Keratinocyte (primary cell): ENCODE data around the gene OSBPL10. TPM values are rescaled to one million over a fixed set of nuclear protein-coding genes. Genes with fewer than 3 reads are reported as not detected.

Experiments used
- DNase-seq: peaks from one replicate; pipeline ENCODE4 v3.0.0-alpha.2; 2011; ENCODE audit warnings: low read depth, missing footprints, low spot score
- FAIRE-seq: peaks from 2 replicates; lab custom pipeline; 2011; peaks lifted over from hg19 to GRCh38; lab: Jason Lieb, UNC
- H2AFZ ChIP-seq: 2 replicates; pipeline ENCODE4 v1.6.0; 2012; ENCODE audit warnings: low read length, control low read depth, inconsistent platforms; ENCODE audit not compliant: control insufficient read depth
- H3K27ac ChIP-seq: 2 replicates; pipeline ENCODE4 v1.5.1; 2011; ENCODE audit warnings: low read length; ENCODE audit not compliant: control insufficient read depth, insufficient read depth
- H3K27me3 ChIP-seq: 3 replicates; pipeline ENCODE4 v1.6.0; 2011; ENCODE audit warnings: low read length; ENCODE audit not compliant: control insufficient read depth, insufficient read depth; ENCODE audit errors: extremely low read depth
- H3K36me3 ChIP-seq, 2 experiments: 2 replicates in 1 of 2; 3 replicates in 1 of 2; pipeline ENCODE4 v1.5.1; 2011; ENCODE audit warnings: low read length in 2 of 2, mild to moderate bottlenecking in 1 of 2; ENCODE audit not compliant: control insufficient read depth in 2 of 2, insufficient read depth in 2 of 2; ENCODE audit errors: extremely low read depth in 1 of 2
- H3K4me1 ChIP-seq: 3 replicates; pipeline ENCODE4 v1.5.1; 2011; ENCODE audit warnings: low read length; ENCODE audit not compliant: control insufficient read depth, insufficient read depth; ENCODE audit errors: extremely low read depth
- H3K4me2 ChIP-seq: 3 replicates; pipeline ENCODE4 v1.6.0; 2011; ENCODE audit warnings: low read depth, low read length; ENCODE audit not compliant: control insufficient read depth, insufficient read depth; ENCODE audit errors: extremely low read depth
- H3K4me3 ChIP-seq, 3 experiments: fragments of 200-600 bp in 1 of 3; sonication (generic) in 1 of 3; 2 replicates in 2 of 3; 3 replicates in 1 of 3; pipeline ENCODE4 v1.5.1; 2011 to 2016; ENCODE audit warnings: low read length in 3 of 3, mild to moderate bottlenecking in 3 of 3, control low read depth in 2 of 3, inconsistent platforms in 1 of 3, low read depth in 1 of 3, mixed read lengths in 1 of 3, mixed run types in 1 of 3, moderate library complexity in 1 of 3; ENCODE audit not compliant: control insufficient read depth in 2 of 3, insufficient read depth in 2 of 3; ENCODE audit errors: extremely low read depth in 1 of 3
- H3K79me2 ChIP-seq: 2 replicates; pipeline ENCODE4 v1.6.0; 2012; ENCODE audit warnings: low read length; ENCODE audit not compliant: control insufficient read depth, insufficient read depth
- H3K9ac ChIP-seq: 3 replicates; pipeline ENCODE4 v1.6.0; 2011; ENCODE audit warnings: low read length; ENCODE audit not compliant: control insufficient read depth, insufficient read depth; ENCODE audit errors: extremely low read depth
- H3K9me1 ChIP-seq: 3 replicates; pipeline ENCODE4 v1.6.0; 2011; ENCODE audit warnings: low read length; ENCODE audit not compliant: control insufficient read depth, insufficient read depth; ENCODE audit errors: extremely low read depth
- H3K9me3 ChIP-seq: 2 replicates; pipeline ENCODE4 v1.5.1; 2012; ENCODE audit warnings: low read depth, low read length; ENCODE audit not compliant: control insufficient read depth
- H4K20me1 ChIP-seq: 3 replicates; pipeline ENCODE4 v1.6.0; 2011; ENCODE audit warnings: low read length; ENCODE audit not compliant: control insufficient read depth, insufficient read depth; ENCODE audit errors: extremely low read depth
- CTCF ChIP-seq, 3 experiments: IDR thresholded peaks in 1 of 3; conservative IDR thresholded peaks in 1 of 3; optimal IDR thresholded peaks in 1 of 3; 2 replicates in 2 of 3; 3 replicates in 1 of 3; pipeline versions ENCODE3 to v1.5.1; 2011; ENCODE audit warnings: low read length in 3 of 3, mild to moderate bottlenecking in 3 of 3, moderate library complexity in 2 of 3, control low read depth in 1 of 3, inconsistent platforms in 1 of 3; ENCODE audit not compliant: insufficient read depth in 2 of 3; ENCODE audit errors: extremely low read depth in 1 of 3
- EZH2 ChIP-seq: IDR thresholded peaks from one replicate; pipeline ENCODE4 v1.6.1; 2012; ENCODE audit warnings: inconsistent platforms, mild to moderate bottlenecking, low read length, moderate library complexity
- dilution Hi-C: fragments of 300-500 bp; cut with MboI; formaldehyde crosslinking; loops from one replicate; pipeline ENCODE4 v1.7.0; 2020; ENCODE audit warnings: low sequenced_read_pairs; ENCODE audit not compliant: extremely low pct_ligation_motif_present
- polyA plus RNA-seq, 5 experiments: library from polyadenylated mRNA; depleted of rRNA in 3 of 5; stranded (reverse) in 3 of 5; stranded (forward) in 1 of 5; unstranded in 1 of 5; fragments of >200 nt; gene quantifications; 1 replicate in 1 of 5; 2 replicates in 3 of 5; 3 replicates in 1 of 5; pipeline versions ENCODE4 v1.2.1 to v1.2.3, GENCODE V29; 2011 to 2012; ENCODE audit warnings: missing spikeins in 2 of 5, low read depth in 1 of 5, low replicate concordance in 1 of 5

OSBPL10 gene
- polyA plus RNA-seq, 1 donor (not counting 4 experiments of a cell fraction or from before 2014, with no cell fraction given), result 50.1 TPM

GRCh38 chr3:31614162-31614921 is 366.7 kb downstream of the OSBPL10 start:
- no peak for DNase-seq
- no peak overlapping the region for H3K27ac ChIP-seq
- H3K9me1 ChIP-seq, result no peaks in the 10 kb centered on the region

GRCh38 chr3:31613654-31614053 is 367.4 kb downstream of the OSBPL10 start:
- Histone ChIP-seq H3K36me3 (no peaks in the 10 kb centered on the region), H4K20me1 (no peaks in the 10 kb centered on the region), H3K9ac (no peak overlapping the region), H3K9me1 (no peaks in the 10 kb centered on the region), H3K4me2 (no peak overlapping the region), H3K27ac (no peak overlapping the region), H3K27me3 (no peaks in the 10 kb centered on the region), H3K9me3 (no peaks in the 10 kb centered on the region), H3K79me2 (peaks cover 29% of the 10 kb centered on the region), H3K4me3 (no peak overlapping the region), H2AFZ (no peak overlapping the region), H3K4me1 (no peaks in the 10 kb centered on the region)
- DNase-seq (no peak), FAIRE-seq (no peak)
- dilution Hi-C loops, result no loop called here
- TF ChIP-seq CTCF (optimal IDR thresholded peaks at IDR 0.05 in 1 of 3, IDR thresholded peaks at IDR 0.05 in 1 of 3, conservative IDR thresholded peaks at IDR 0.05 in 1 of 3; ENCODE audit: extremely low read depth in 1 of 3, insufficient read depth in 2 of 3, low read length in 3 of 3), result no peak
- TF ChIP-seq EZH2, result no peak

More at GRCh38 chr3:31614162-31614921, 366.7 kb downstream of the OSBPL10 start:
- no peaks in the 10 kb centered on the region for H3K27me3 ChIP-seq
- FAIRE-seq, result no peak
- H3K4me2 ChIP-seq, result no peak overlapping the region
- no peak overlapping the region for H2AFZ ChIP-seq
- H3K9ac ChIP-seq, result no peak overlapping the region
- no peaks in the 10 kb centered on the region for H4K20me1 ChIP-seq
- dilution Hi-C loops, result no loop called here
- no peaks in the 10 kb centered on the region for H3K4me1 ChIP-seq
- no peak for TF ChIP-seq EZH2
- TF ChIP-seq CTCF (optimal IDR thresholded peaks at IDR 0.05 in 1 of 3, IDR thresholded peaks at IDR 0.05 in 1 of 3, conservative IDR thresholded peaks at IDR 0.05 in 1 of 3; ENCODE audit: extremely low read depth in 1 of 3, insufficient read depth in 2 of 3, low read length in 3 of 3), result no peak
- no peak overlapping the region for H3K4me3 ChIP-seq
- H3K79me2 ChIP-seq, result peaks cover 29% of the 10 kb centered on the region
- no peaks in the 10 kb centered on the region for H3K9me3 ChIP-seq
- H3K36me3 ChIP-seq, result peaks cover 0 to under 1% of the 10 kb centered on the region in 2 experiments
